MM.1S (cell line): ENCODE measurements around the gene COPE.

Experiments
- EZH2 ChIP-seq: fragments of 300-600 bp; sonication (generic); optimal IDR thresholded peaks from 2 replicates; pipeline ENCODE3; 2017; ENCODE audit warnings: low read depth, mild to moderate bottlenecking, antibody characterized with exemption, low read length, mixed read lengths
- EZH2phosphoT487 ChIP-seq: fragments of 300-600 bp; sonication (generic); IDR thresholded peaks from 2 replicates; pipeline ENCODE4 v1.6.1; 2018; ENCODE audit warnings: antibody characterized with exemption, low read length
- TF ChIP-seq, protein P1 (sequence below): fragments of 300-600 bp; sonication (generic); IDR thresholded peaks from 2 replicates; pipeline ENCODE4 v1.5.1; 2016; ENCODE audit warnings: antibody characterized with exemption, low read length, mixed read lengths

DNA sequence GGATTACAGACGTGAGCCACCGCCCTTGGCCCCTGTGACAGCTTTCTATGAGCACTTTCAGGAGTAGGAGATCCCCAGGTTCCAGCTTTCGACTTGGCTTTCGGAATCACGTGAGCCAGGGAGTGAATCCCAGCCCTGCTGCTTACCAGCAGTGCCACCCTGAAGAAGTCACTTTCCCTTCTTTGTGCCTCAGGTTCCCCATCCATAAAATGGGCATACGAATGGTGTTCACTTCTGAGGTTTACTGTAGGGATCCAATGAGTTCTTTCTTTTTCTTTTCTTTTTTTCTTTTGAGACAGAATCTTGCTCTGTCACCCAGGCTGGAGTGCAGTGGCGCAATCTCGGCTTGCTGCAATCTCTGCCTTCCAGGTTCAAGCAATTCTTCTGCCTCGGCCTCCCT is 26.1 kb upstream of the COPE start:
- TF ChIP-seq, protein P1, sequence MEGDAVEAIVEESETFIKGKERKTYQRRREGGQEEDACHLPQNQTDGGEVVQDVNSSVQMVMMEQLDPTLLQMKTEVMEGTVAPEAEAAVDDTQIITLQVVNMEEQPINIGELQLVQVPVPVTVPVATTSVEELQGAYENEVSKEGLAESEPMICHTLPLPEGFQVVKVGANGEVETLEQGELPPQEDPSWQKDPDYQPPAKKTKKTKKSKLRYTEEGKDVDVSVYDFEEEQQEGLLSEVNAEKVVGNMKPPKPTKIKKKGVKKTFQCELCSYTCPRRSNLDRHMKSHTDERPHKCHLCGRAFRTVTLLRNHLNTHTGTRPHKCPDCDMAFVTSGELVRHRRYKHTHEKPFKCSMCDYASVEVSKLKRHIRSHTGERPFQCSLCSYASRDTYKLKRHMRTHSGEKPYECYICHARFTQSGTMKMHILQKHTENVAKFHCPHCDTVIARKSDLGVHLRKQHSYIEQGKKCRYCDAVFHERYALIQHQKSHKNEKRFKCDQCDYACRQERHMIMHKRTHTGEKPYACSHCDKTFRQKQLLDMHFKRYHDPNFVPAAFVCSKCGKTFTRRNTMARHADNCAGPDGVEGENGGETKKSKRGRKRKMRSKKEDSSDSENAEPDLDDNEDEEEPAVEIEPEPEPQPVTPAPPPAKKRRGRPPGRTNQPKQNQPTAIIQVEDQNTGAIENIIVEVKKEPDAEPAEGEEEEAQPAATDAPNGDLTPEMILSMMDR: no peak
- TF ChIP-seq EZH2: no peak
- no peak for TF ChIP-seq EZH2phosphoT487
